ENCODE measurements around the gene EVA1B. TPM values are rescaled to one million over a fixed set of nuclear protein-coding genes. Genes with fewer than 3 reads are reported as not detected.

EVA1B gene, protein sequence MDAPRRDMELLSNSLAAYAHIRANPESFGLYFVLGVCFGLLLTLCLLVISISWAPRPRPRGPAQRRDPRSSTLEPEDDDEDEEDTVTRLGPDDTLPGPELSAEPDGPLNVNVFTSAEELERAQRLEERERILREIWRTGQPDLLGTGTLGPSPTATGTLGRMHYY
- total RNA-seq = 16.3 TPM

DNA sequence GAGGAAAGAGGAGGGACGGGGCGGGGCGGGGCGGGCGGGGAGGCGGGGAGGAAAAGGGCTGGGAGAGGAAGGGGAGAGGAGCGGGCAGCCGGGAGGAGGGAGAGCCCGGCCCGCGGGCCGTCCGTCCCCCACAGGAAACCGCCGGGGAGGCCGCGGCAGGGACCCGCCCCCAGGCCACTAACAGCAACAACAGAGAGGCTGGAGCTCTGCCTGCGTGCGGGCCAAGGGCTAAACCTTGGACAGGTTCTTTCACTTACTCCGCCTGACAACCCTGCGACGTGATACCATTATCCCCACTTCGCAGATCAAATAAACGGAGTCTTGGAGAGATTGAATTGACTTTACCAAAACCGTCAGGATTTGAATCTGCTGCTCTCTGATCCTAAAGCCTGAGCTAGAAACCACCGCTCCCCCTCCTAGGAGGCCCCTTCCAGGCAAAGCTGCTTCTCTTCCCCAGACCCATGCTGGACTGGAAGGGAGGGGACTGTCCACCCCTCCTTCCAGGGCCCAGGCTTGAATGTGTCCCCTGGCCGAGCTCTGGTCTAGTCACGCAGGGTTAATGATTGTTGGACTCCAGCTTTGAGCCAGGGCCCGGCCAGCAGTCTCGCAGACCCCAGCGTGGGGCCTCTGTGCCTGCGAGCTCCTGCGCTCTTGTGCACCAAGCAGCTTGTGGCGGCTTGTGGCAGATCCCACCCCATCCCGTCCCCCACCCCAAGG lies at the start of gene EVA1B:
TSS of gene EVA1B (minus strand) at position 10 of the 717 bp plus-strand sequence. CDS start 608 bp downstream, outside the sequence.
- Histone ChIP-seq H3K9me3 (ENCODE audit: low read depth, low read length) (no peaks in the 10 kb centered on the region), H3K27me3 (ENCODE audit: insufficient read depth, low read length) (no peaks in the 10 kb centered on the region), H3K4me3 (ENCODE audit: low read length) (peak within 1 kb of the TSS; percentile 46), H3K4me1 (ENCODE audit: insufficient read depth, low read length) (peaks cover 37% of the 10 kb centered on the region)

DNA sequence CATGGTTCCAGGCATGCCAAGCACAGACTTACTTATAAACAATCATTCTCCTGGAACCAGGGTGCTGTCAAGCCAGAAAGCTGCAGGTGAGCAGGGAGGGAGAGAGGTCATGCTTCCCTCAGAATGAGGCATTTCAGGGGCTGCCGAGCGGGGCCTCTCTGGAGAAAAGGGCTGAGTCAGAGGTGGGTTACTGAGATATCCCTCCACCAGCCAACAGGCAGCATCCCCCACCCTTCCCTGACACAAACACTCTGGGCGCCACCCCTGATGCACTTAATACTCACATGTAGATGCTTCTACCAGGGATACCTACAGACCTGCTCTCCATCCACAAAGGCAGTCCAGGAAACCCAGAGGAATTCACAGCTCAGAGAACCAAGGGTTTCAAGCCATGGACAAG lies 49.2 kb upstream of the EVA1B start:
- no peaks in the 10 kb centered on the region for H3K27me3 ChIP-seq (ENCODE audit: insufficient read depth, low read length)
- no peaks in the 10 kb centered on the region for H3K9me3 ChIP-seq (ENCODE audit: low read depth, low read length)
- no peak overlapping the region for H3K4me3 ChIP-seq (ENCODE audit: low read length)
- H3K4me1 ChIP-seq (ENCODE audit: insufficient read depth, low read length) = peaks cover 96% of the 10 kb centered on the region

DNA sequence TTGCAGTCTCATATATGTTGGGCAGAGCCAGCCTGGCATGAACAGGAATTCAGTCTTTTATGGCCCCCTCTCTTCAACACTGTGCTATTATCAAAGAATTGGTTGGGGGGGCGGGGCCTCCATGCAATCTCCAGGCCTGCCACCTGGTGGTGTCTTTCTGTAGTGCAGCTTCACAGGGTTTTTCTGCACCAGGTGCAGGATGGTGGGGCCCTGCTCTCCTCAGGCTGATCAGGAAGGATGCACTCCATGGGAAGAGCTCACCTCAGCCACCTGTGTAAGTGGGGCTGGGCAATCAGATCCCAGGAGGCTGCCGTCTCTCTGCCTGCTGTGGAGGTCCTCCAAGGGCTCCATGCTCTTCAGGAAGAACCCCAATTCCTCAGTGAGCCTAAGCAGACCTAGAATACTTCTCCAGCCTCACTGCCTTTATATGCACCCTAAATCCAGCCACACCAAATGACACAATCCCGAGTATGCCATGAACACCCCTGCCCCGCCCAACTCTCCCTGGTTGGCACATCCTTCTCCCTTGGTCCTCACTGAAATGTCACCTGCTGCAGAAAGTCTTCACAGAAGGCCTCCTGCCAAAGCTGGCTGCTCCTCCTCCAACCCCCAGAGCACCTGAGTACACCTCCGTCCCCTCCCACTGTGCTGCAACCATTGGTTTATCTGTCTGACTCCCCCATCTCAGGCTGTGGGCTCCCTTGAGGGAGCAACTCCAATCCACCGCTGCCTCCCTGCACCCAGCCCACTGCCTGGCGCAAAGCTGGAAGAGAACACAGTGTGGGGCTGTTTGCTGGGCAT lies 45.8 kb upstream of the EVA1B start:
- H3K4me1 ChIP-seq (ENCODE audit: insufficient read depth, low read length) = peaks cover 97% of the 10 kb centered on the region
- no peak overlapping the region for H3K4me3 ChIP-seq (ENCODE audit: low read length)
- H3K9me3 ChIP-seq (ENCODE audit: low read depth, low read length) = no peaks in the 10 kb centered on the region
- no peaks in the 10 kb centered on the region for H3K27me3 ChIP-seq (ENCODE audit: insufficient read depth, low read length)

DNA sequence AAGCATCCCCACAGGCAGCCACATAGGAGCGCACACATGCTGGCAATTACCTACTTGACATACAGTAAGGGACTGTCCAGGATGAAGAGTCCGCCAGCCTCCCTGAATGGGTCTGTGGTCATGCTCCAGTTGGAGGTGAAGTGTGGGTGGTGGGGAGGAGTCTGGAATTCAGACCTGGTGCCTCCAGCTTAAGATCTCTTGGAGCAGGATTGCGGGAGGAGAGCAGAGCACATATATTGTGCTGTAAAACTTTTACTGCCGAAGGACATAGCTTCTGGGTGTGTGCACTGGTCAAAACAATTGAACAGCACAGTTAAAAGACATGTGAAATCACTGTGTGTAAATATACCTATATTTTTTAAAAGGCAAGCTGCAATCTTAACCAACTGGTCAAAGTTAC lies 44.4 kb upstream of the EVA1B start:
- Histone ChIP-seq H3K27me3 (ENCODE audit: insufficient read depth, low read length) (no peaks in the 10 kb centered on the region), H3K9me3 (ENCODE audit: low read depth, low read length) (no peaks in the 10 kb centered on the region), H3K4me1 (ENCODE audit: insufficient read depth, low read length) (peaks cover 82% of the 10 kb centered on the region), H3K4me3 (ENCODE audit: low read length) (no peak overlapping the region)

DNA sequence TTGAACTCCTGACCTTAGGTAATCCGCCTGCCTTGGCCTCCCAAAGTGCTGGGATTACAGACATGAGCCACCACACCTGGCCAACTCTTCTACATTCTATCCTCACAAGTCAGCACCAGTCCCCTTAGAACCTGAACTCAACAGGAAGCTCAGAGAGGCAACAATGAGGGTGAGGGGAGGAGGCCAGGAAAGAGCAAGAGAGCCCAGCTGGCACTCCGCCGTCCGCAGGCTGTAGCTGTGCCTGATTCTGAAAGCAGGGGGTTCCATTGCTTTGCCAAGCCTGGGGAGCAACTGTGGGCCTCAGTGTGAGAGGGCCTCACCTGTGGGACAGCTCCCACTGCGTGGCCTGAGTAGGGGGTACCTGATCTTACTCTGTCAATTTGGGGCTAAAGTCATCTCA lies 43.6 kb upstream of the EVA1B start:
- H3K27me3 ChIP-seq (ENCODE audit: insufficient read depth, low read length) = no peaks in the 10 kb centered on the region
- no peak overlapping the region for H3K4me3 ChIP-seq (ENCODE audit: low read length)
- no peaks in the 10 kb centered on the region for H3K9me3 ChIP-seq (ENCODE audit: low read depth, low read length)
- peaks cover 75% of the 10 kb centered on the region for H3K4me1 ChIP-seq (ENCODE audit: insufficient read depth, low read length)

DNA sequence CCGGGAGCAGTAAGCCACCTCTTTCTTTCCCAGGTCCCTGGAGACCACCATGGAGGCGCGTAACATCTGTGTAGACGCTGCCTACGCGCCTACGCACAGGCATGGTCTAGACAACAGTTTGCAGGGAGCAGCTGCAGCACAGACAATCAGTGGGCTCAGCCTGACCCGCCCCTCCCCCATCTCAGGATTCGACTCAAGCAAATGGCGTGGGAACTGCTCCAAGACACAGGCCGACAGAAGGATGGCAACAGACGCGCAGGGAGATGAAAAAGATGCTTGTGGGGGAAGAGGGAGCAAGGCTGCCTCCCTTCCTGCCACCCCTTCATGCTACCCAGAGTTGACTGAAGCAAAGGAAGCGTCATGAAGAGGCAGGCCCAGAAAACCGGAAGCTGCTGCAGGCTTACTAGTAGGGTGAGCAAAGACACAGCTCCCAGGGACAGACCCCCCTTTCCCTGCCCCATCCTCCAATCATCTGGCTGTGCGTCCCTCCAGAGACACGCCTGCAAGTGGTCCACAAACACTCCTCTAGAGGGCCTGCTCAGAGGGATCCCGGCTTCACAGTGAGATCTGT lies 42.7 kb upstream of the EVA1B start:
- Histone ChIP-seq H3K4me1 (ENCODE audit: insufficient read depth, low read length) (peaks cover 66% of the 10 kb centered on the region), H3K4me3 (ENCODE audit: low read length) (no peak overlapping the region), H3K27me3 (ENCODE audit: insufficient read depth, low read length) (no peaks in the 10 kb centered on the region), H3K9me3 (ENCODE audit: low read depth, low read length) (no peaks in the 10 kb centered on the region)

DNA sequence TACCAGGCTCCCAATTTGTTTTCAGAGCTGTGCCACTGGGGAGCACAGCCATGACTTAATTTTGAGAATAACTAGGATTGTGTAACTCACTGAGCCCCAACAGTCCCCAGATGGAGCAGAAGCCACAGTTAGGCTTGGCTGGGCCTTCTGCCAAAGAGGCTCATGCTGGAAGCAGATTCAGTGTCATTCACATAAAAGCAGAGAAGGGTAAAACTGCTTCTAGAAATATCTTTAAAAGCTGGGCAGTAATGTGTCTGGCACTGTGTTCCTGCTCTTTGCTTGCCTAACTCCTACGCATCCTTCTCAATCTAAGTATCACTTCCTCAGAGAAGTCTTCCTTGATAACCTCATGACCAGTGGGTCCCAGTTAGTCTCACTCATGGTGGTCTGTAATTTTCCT lies 41.9 kb upstream of the EVA1B start:
- H3K27me3 ChIP-seq (ENCODE audit: insufficient read depth, low read length) = no peaks in the 10 kb centered on the region
- H3K4me1 ChIP-seq (ENCODE audit: insufficient read depth, low read length) = peaks cover 64% of the 10 kb centered on the region

DNA sequence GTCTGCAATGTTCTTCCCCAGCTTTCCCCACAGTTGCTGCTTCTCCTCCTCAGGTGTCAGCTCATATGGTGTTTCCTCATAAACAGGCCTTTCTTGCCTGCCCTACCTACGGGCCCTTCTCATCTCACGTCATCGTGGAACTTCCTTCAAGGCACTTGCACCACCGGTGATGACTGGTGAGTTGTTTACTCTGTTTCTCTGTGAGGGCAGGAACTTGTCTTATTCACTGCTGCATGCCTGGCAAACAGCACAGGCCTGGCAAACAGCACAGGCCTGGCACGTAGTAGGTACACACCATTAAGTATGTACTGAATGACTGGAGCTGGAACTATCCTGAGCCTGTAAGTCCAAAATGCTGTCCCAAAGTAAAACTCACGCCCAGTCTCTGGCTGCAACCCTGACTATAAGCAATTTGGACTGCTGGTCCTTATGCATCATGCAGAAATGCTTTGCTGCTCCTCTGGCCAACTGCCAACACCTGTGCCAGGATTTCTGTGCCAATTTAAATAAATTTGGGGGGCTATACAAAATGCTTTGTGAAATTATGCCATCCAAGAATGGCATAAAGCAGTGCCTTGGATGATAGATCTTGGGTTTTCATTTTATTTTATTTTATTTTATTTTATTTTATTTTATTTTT lies 36.6 kb upstream of the EVA1B start:
- Histone ChIP-seq H3K27me3 (ENCODE audit: insufficient read depth, low read length) (no peaks in the 10 kb centered on the region), H3K4me3 (ENCODE audit: low read length) (no peak overlapping the region), H3K4me1 (ENCODE audit: insufficient read depth, low read length) (peaks cover 26% of the 10 kb centered on the region), H3K9me3 (ENCODE audit: low read depth, low read length) (no peaks in the 10 kb centered on the region)

More for the DNA sequence above, 41.9 kb upstream of the EVA1B start:
- H3K9me3 ChIP-seq (ENCODE audit: low read depth, low read length) = no peaks in the 10 kb centered on the region
- no peak overlapping the region for H3K4me3 ChIP-seq (ENCODE audit: low read length)

DNA sequence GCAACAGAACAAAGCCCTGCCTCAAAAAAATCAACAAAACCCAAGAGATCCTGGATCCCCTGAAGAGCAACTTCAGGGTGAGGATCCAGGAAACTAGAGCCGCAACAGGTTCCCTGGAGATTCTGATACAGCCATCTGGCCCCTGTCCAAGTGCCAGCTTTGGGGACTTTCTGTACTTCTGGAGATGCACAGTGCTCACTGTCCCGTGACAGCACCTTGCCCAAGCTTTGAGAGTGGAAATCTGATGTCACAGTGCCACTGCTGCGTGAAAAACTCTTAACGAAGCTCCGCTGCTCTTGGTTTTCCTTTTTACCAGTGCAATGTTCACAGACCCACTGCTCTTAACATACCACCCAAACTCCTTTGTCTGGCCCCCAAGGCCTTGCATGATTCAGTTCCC lies 35.9 kb upstream of the EVA1B start:
- H3K27me3 ChIP-seq (ENCODE audit: insufficient read depth, low read length) = no peaks in the 10 kb centered on the region
- H3K4me1 ChIP-seq (ENCODE audit: insufficient read depth, low read length) = peaks cover 20% of the 10 kb centered on the region
- no peak overlapping the region for H3K4me3 ChIP-seq (ENCODE audit: low read length)
- no peaks in the 10 kb centered on the region for H3K9me3 ChIP-seq (ENCODE audit: low read depth, low read length)

DNA sequence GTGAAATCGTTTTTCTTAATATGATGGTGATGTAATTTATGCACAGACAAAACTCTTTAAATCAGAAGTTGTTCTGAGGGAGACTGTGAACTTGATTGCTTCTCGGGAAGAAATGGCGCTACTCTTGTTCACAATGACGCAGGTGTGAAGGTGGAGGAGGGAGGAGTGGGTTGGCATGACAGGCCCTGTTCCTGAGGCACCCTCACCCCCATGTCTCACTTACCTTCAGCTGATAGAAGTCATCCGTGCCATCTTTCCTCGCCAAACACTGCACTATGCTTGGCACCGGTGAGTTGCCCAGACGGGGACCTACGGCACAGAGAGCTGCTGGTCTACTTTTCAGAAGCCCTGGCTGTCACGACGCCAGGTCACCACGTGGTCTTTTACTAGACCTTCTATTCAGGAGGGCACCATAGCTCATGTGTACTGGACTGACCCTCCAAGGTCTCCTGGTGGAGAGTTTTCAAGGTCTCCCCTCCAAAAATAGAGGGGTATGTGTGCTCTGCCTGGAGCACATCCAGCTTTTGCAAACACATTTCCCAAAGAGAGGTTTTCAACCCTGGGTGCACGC lies 35.2 kb upstream of the EVA1B start:
- Histone ChIP-seq H3K27me3 (ENCODE audit: insufficient read depth, low read length) (no peaks in the 10 kb centered on the region), H3K4me3 (ENCODE audit: low read length) (no peak overlapping the region), H3K9me3 (ENCODE audit: low read depth, low read length) (no peaks in the 10 kb centered on the region), H3K4me1 (ENCODE audit: insufficient read depth, low read length) (peaks cover 20% of the 10 kb centered on the region)

DNA sequence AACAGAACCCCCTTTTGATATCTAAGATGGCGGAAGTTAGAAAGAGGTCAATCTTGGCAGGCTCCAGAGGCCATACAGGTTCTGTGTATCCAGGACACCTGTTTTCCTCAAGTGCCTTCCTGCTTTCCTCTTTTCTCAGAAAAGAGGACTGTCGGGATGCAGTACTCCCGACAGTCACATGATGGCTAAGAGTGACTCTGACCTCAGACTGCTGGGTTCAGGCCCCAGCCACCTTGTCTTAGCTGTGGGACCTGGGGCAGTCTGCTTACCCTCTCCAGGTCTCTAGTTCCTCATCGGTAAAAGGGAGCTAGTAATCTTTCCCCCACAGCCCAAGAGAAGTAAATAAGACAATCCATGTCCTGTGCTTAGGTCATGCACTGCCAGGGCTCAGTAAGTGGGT lies 32.4 kb upstream of the EVA1B start:
- Histone ChIP-seq H3K4me1 (ENCODE audit: insufficient read depth, low read length) (peaks cover 32% of the 10 kb centered on the region), H3K27me3 (ENCODE audit: insufficient read depth, low read length) (no peaks in the 10 kb centered on the region), H3K4me3 (ENCODE audit: low read length) (no peak overlapping the region), H3K9me3 (ENCODE audit: low read depth, low read length) (no peaks in the 10 kb centered on the region)

DNA sequence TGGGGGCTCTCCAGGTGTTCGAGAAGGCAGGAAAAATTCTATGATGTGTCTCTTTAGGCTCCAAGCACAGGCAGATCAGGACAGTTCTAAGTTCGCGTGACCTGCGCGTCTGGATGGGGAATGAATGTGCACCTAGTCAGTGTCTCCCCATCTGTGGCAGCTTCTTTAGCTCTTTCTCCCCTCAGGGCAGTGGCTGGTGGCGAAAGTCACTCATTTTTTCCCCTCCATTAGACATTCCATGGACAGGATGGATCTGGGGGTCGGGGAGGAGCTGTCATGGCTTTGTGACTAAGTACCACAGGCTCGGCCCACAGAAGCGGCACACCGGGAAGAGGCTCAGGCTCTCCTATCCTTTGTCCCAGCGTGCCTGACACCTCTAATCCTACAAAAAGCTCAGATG lies 31.0 kb upstream of the EVA1B start:
- Histone ChIP-seq H3K27me3 (ENCODE audit: insufficient read depth, low read length) (no peaks in the 10 kb centered on the region), H3K9me3 (ENCODE audit: low read depth, low read length) (no peaks in the 10 kb centered on the region), H3K4me3 (ENCODE audit: low read length) (no peak overlapping the region), H3K4me1 (ENCODE audit: insufficient read depth, low read length) (peaks cover 32% of the 10 kb centered on the region)

DNA sequence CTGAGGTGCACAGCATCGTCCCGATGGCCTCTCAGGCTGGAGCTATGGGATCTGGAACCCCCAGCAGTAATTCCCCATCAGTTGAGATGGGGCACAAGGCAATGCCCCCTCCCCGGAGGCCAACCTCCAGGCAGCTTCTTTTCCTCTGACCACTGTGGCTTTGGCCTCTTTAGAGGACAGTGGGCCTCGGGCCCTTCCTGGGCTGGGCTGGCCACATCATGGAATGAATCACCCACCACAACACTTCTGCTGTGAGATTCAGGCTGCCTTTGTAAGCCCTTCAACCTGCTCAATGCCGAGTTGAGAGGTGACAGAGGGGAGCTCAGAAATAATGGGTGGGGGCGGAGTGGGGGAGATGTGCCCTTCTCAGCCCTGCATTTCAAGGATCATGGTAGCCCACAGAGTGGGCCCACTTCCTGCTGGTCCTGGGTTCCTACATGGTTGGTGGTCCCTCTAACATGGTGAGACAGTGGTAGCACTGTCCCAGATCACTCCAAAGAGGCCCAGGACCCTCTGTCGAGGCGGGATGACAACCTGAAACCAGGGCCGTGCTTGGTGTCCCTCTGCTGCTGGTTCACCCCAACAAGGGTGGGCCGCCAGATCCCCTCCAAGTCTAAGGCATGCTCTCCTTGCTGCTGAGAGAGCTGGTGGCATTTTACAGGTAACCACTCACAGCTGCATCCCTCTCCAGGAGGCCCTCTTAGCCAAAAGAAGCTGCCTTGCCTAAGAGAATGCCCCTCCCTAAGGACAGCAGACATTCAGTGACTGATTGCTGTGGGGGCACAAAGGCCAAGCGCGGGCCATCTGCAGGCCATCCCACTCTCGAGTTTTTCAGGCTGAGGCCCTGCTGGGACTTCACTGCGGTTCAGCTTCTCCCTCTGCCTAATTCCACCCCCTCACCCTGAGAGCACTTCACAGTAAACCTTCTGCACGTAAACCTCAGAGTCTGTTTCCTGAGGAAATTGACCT lies 29.7 kb upstream of the EVA1B start:
- no peak overlapping the region for H3K4me3 ChIP-seq (ENCODE audit: low read length)
- no peaks in the 10 kb centered on the region for H3K27me3 ChIP-seq (ENCODE audit: insufficient read depth, low read length)
- peaks cover 35% of the 10 kb centered on the region for H3K4me1 ChIP-seq (ENCODE audit: insufficient read depth, low read length)
- H3K9me3 ChIP-seq (ENCODE audit: low read depth, low read length) = no peaks in the 10 kb centered on the region

Measured in mononuclear cell (primary cell).